ENCODE data around the gene MLLT1.

Gene MLLT1

DNA sequence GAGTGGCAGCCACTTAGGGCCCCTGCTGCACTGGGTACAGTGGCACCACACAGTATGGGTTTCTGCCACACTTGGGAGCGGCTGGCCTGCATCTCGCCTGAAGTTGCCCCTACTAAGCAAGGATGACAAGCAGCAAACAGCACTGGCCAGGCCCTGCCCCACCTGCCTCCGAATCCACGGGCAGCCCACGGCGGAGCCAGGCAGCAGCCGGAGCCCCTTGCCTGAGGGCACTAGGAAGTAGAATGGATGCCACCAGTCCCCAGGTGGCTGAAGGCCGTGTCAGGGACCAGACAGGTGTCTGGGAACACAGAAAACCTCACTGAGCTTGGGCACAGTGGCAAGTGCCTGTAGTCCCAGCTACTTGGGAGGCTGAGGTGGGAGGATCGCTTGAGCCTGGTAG, 19.4 kb downstream of the MLLT1 start:
- no peak for DNase-seq (ENCODE audit: extremely low read depth in 1 of 2, low read depth in 1 of 2)

- no peak for DNase-seq (ENCODE audit: extremely low read depth in 1 of 2, low read depth in 1 of 2)
These were observed 20.4 kb downstream of the MLLT1 start for GRCh38 chr19:6259312-6259861.

DNA sequence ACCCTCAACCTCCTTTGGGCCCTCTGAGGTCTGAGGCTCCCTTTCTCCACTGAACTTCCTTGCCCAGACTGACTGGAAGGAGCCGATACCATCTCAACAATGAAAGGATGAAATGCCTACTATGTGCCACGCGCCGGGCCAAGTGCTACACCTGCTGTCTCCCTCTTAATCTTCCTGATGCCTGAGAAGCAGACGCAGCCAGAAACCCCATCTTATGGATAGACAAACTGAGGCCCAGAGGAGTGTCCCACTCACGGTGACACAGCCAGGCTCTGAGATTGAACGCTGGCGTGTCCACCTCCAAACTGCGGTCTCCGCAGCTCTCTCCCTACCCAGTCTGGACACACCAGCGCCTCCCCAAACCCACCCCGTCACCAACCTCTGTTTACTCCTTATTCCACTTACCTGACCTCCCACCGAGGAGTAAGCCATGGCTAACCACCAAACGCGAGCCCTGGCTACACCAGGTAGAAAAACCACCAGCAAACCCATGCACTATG, 20.9 kb downstream of the MLLT1 start:
- no peak for DNase-seq (ENCODE audit: extremely low read depth in 1 of 2, low read depth in 1 of 2)

GRCh38 chr19:6253954-6254733, 25.6 kb downstream of the MLLT1 start:
- no peak for DNase-seq (ENCODE audit: extremely low read depth in 1 of 2, low read depth in 1 of 2)

DNA sequence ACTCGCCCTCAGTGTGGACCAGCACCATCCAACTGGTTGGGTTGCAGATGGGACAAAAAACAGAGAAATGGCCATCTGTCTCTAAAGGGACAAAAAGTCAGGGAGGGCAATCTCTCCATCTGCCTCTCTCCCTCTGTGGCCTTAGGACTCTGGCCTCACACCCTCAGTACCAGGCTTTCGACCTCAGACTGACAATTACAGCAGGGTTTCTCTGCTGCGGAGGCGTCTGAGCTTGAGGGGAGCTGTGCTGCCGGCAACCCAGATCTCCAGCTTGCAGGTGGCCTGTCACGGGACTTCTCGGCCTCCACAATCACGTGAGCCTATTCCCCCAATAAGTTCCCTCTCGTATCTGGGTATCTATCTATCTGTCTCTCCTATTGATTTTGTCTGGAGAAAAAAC, 27.7 kb downstream of the MLLT1 start:
- no peak for DNase-seq (ENCODE audit: extremely low read depth in 1 of 2, low read depth in 1 of 2)

DNA sequence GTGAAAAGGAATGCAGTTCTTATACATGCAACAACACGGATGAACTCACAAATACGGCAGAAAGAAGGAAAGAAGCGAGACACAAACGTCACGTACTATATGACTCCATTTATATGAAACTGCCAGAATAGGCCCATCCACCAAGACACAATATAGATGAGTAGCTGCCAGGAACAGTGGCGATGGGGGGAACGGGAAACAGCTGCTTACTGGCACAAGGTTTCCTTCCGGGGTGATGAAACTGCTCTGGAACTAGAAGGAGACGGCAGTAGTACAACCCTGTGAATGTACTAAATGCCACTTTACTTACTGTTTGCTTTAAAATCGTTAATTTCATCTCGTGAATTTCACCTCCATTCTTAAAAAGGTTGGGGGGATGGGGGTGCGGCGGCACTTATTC, 28.9 kb downstream of the MLLT1 start:
- DNase-seq (ENCODE audit: extremely low read depth in 1 of 2, low read depth in 1 of 2) = no peak

DNA sequence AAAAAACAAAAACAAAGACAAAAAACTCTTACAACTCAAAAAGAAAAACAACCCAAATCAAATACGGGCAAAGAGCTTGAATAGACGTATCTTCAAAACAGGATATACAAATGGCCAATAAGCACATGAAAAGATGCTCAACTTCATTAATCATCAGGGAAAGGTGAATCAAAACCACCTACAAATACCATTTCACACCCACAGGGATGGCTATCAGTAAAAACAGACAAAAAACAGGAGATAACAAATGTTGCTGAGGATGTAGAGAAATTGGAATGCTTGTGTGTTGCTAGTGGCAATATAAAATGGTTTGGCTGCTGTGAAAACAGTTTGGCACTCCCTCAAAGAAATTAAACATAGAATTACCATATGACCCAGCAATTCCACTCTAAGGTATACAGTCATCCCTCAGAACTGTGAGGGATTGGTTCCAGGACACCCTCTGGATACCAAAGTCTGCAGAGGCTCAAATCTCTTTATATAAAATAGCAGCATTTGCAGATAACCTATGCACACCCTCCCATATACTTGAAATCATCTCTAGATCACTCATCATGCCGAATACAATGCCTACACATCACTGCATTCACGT, 29.7 kb downstream of the MLLT1 start:
- no peak for DNase-seq (ENCODE audit: extremely low read depth in 1 of 2, low read depth in 1 of 2)

DNA sequence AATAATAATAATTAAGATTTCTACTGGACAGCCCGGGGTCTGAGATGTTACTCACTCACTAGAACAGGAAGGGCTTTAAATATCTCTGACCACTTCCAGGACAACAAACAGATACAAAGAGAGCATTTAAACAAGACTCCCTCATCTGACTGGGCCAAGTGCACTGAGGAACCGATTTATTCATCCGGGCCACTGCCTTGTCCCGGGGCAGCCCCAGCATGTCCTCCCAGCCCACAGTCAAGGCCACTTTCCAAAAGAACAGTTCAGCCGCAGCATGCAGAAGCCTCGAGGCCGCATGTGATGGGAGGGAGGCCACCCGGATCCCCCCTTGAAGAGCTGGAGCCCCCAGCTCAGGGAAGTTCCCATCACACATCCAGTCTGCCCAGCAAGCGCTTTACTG, 30.5 kb downstream of the MLLT1 start:
- no peak for DNase-seq (ENCODE audit: extremely low read depth in 1 of 2, low read depth in 1 of 2)

DNA sequence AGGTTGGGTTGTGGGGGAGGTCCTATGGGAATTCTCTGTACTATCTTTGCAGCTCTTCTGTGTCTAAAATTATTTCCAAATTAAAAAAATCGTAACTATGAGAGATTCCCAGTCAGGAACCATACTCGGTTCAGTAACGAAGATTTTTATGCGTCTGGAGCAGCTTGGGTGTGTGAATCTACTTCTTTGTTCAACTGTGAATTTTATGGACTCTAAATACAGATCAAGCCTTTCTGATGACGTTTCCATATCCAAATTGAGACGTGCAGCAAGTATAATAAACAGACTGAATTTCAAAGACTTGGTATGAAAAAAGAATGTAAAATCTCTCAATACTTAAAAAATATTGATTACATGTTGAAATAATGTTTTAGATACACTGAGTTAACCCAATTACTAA, 30.9 kb downstream of the MLLT1 start:
- DNase-seq (ENCODE audit: extremely low read depth in 1 of 2, low read depth in 1 of 2) = no peak

DNA sequence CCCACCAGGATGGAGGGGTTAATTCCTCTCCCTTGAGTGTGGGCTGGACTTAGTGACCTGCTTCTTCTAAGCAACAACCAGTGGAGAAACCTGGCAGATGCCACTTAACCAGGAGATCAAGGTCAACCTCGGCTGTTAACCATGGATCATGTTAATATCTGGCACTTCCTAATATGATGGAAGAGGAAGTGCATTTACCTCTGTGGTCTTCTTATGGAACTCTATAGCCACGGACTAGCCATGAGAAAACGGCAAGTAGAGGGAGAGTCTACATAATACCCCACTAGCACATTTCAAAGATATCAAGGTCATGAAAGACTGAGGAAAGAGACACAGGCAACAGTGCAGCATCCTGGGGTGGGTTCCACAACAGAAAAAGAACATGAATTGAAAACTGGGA, 31.4 kb downstream of the MLLT1 start:
- DNase-seq (ENCODE audit: extremely low read depth in 1 of 2, low read depth in 1 of 2) = no peak

GRCh38 chr19:6247007-6247288, 32.8 kb downstream of the MLLT1 start:
- DNase-seq (ENCODE audit: extremely low read depth in 1 of 2, low read depth in 1 of 2) = no peak

DNA sequence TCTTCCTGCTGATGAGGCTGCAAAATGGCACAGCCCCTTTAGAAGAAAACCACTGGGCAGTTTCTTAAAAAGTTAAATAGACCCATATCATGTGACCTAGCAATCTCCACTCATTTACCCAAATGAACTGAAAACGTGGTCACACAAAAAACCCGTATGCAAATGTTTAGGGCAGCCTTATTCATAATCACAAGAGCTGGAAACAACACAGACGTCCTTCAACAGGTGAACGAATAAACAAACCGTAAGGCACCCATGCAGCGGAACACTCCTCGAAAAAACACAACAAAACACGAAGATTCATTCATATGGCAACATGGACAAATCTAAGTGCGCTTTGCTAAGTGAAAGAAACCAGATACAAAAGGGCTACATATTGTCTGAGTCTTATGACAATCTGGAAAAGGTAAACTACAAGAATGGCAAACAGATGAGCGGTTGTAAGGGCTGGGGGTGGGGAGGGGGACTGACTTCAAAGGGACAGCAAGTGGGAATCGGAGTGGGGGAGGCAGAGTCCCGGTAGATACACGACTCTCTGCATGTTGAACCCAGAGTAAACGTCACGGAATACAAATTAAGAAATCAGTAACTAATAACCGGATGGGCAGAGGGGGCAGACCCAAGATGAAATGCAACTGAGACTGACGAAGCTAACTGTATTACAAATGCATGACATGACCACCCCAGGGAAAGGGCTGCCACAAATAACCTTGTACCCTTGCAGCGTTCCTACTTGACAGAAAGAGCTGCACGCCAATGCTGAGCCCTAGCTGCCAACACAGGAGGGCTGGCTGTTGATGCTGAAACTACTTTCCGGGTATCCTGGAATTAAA, 33.4 kb downstream of the MLLT1 start:
- no peak for DNase-seq (ENCODE audit: extremely low read depth in 1 of 2, low read depth in 1 of 2)

- no peak for DNase-seq (ENCODE audit: extremely low read depth in 1 of 2, low read depth in 1 of 2)
These were observed 37.1 kb downstream of the MLLT1 start for GRCh38 chr19:6242677-6243076.

DNA sequence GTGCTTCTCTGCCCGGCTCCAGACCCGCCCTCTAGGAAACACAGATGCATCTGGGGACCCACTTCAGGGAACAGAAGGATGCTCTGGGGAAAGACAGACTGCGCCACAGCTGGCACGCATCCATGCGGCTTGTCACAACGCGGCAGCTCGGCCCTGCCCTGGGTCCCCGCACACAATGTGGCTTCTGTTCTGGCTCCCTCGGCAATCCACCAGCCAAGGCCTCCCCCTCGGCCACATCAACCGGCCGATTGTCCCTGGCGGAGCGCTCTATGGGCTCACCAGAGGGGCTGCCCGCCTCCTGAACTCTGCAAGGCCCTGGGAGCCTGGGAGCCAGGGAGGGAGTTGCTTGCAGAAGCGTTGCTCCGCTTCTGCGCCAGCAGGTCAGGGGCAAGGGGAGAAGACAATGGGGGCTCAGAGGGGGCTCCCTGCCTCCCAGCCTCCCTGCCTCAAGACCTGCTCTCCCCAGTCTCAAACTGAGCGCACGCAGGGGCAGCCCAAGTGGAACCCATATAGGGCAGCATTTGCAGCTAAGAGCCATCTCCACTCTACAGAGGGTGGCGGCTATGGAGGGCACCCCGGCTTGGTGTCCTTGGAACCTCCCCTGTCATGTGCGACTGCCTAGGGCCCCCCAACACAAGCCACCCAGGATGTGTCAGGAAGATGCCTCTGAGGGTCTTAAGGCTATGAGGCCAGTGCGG, 37.9 kb downstream of the MLLT1 start:
- DNase-seq (ENCODE audit: extremely low read depth in 1 of 2, low read depth in 1 of 2) = no peak

DNA sequence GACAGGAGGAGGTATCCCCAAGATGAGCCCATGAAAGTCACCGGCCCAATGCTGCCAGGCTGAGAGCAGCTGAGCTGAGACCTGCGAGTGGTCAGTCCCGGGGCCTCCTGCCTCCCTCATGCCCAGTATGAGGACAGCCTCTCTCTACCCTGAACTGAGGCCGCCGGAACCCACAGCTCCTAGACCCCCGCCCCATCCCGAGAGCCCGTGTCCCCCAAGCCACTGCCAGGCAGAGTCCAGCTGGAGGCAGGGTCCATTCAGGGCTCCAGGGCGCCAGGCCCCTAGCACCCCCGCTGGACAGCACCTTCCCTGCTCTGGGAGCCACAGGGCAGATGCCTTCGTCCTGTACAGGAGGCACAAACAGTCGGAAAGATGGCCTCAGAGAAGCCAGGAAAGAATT, 38.7 kb downstream of the MLLT1 start:
- DNase-seq (ENCODE audit: extremely low read depth in 1 of 2, low read depth in 1 of 2) = no peak

DNA sequence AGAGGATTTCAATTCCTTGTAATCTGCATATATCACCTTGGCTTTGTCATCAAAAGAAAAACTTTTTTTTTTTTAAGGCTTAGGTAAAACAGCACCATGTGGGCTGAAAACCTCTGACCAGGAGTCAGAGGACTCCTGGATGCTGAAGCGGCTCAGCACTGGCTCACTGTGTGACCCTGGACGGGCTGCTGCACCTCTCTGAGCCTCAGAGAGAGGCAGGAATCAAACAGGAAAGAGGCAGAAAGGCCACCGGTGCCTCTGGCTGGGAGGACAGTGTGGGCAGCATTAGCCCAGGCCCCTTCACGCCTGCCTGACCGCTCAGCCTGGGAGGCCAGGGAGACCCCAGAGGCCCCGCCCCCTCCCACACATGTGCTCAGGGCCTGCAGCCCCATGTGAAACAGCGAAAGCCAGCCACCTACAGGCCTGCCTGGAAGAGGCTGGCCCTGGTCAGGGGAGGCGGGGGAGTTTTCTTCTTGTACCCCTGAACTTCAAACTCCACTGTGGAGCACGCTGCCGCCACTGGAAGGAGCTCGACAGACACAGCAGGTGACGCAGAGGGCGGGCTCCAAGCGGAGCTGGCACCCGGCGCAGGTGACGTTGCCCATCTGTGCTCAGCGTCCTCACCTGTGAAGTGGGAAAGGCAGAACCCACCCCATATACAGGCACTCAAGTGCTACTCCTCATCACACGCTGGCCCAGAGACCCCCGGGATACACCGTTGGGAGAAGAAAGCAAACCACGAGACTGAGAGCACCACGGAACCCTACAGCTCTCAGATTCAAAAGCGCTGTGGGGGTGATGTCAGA, 39.7 kb downstream of the MLLT1 start:
- DNase-seq (ENCODE audit: extremely low read depth in 1 of 2, low read depth in 1 of 2) = no peak

- no peak for DNase-seq (ENCODE audit: extremely low read depth in 1 of 2, low read depth in 1 of 2)
These were observed 40.4 kb downstream of the MLLT1 start for GRCh38 chr19:6239401-6239844.

DNA sequence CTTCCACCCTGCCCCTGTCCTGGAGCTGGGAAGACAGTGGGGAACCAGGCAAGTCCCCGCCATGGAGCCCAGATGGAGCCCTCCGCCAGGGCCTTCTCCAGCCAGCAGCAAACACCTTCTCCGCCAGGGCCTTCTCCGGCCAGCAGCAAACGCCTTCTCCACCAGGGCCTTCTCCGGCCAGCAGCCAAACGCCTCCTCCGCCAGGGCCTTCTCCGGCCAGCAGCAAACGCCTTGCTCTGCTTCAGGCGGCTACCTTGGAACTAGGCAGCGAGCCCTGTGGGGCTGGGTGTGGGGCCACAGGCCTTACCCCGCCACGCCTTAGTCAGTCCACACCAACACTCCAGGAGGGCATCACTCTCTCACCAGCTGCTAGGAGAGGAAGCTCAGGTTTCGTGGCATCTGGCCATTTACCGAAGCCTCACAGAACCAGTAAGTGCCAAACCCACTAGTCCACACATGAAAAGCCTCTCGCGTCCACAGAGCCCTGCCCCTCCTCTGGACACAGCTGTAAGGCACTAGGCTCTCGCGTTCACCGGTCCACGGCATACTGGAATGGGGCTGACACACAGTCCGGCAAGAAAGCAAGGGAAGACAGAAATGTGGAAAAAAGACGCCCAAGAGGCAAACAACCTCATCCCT, 41.0 kb downstream of the MLLT1 start:
- no peak for DNase-seq (ENCODE audit: extremely low read depth in 1 of 2, low read depth in 1 of 2)

DNA sequence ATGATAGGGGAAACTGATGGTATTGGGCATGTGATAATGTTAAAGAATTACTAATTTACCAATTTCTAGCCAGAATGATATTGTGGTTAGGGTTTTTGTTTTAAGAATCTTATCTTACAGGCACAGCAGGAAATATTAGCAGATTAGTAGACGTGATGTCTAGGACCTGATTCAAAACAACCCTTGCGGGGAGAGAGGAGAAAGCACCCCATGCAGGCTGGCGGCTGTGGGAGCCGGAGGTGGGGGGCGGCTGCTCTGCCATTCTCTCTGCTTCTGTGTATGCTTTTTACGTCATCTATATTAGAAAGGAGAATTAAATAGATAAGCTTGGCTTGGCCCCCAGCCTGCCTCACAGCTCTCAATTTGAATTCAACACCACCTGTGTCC, 41.5 kb downstream of the MLLT1 start:
- peak in 1 of 2 donors; percentile 34 for DNase-seq (ENCODE audit: extremely low read depth in 1 of 2, low read depth in 1 of 2)

All from stimulated activated CD8-positive, alpha-beta memory T cell treated with anti-CD3 and anti-CD28 coated beads, Interleukin-7, amount 100 ng/mL, for 48 hours (primary cell).